Esophagus mucosa (tissue), 1 donor: ENCODE data around the gene PUM2. TPM values are rescaled to one million over a fixed set of nuclear protein-coding genes. Genes with fewer than 3 reads are reported as not detected.
A peak's percentile ranks its signal among the peaks of the same experiment; 100 is the strongest.
"Not testable (repeated sequence)": the region's sequence is repeated elsewhere in the genome, so short reads cannot be mapped to it uniquely, and the experiment has no call there.

ENCODE experiments used
- ATAC-seq: fragments of 200-7000 bp; cut with Tn5 transposase; one replicate; pipeline ENCODE4 v1.9.1; 2020
- total RNA-seq: library from RNA; stranded (reverse); gene quantifications from one replicate; pipeline ENCODE4 v1.2.4, GENCODE V29; 2023
- donor health status: DM: yes; HTN: yes; CAD: no.

Gene PUM2
- total RNA-seq, 1 donor from 2014 or later, result 53.6 TPM

- ATAC-seq, result peak; percentile 95
Observed at GRCh38 chr2:20288642-20289340, 61.9 kb downstream of the PUM2 start.

- ATAC-seq, result no peak
Observed at GRCh38 chr2:20282916-20283592, 67.6 kb downstream of the PUM2 start.

GRCh38 chr2:20281876-20282275, 68.8 kb downstream of the PUM2 start:
- ATAC-seq, result no peak

- no peak for ATAC-seq
Observed at GRCh38 chr2:20273042-20273441, 77.6 kb downstream of the PUM2 start.

- ATAC-seq, result not testable (repeated sequence)
Observed at GRCh38 chr2:20268317-20268716, 82.3 kb downstream of the PUM2 start.

GRCh38 chr2:20267529-20267928, 83.1 kb downstream of the PUM2 start:
- ATAC-seq, result no peak

- ATAC-seq, result no peak
Observed at GRCh38 chr2:20264629-20265028, 86.0 kb downstream of the PUM2 start.

- ATAC-seq, result no peak
Observed at GRCh38 chr2:20257411-20257810, 93.2 kb downstream of the PUM2 start.

- no peak for ATAC-seq
Observed at GRCh38 chr2:20254731-20255130, 95.9 kb downstream of the PUM2 start.

- ATAC-seq, result no peak
Observed at GRCh38 chr2:20250436-20250835, 100.2 kb downstream of the PUM2 start.

- ATAC-seq, result no peak
Observed at GRCh38 chr2:20249170-20249569, 101.5 kb downstream of the PUM2 start.

GRCh38 chr2:20247084-20247483, 103.6 kb downstream of the PUM2 start:
- no peak for ATAC-seq

GRCh38 chr2:20243637-20244036, 107.0 kb downstream of the PUM2 start:
- ATAC-seq, result not testable (repeated sequence)

GRCh38 chr2:20242727-20243377, 107.8 kb downstream of the PUM2 start:
- peak; percentile 52 for ATAC-seq

GRCh38 chr2:20241973-20242726, 108.5 kb downstream of the PUM2 start:
- peak; percentile 32 for ATAC-seq

GRCh38 chr2:20240291-20240690, 110.4 kb downstream of the PUM2 start:
- ATAC-seq, result not testable (repeated sequence)

- ATAC-seq, result peak; percentile 73
Observed at GRCh38 chr2:20236496-20236895, 114.1 kb downstream of the PUM2 start.

- peak; percentile 83 for ATAC-seq
Observed at GRCh38 chr2:20235655-20236305, 114.9 kb downstream of the PUM2 start.

GRCh38 chr2:20234597-20234996, 116.0 kb downstream of the PUM2 start:
- ATAC-seq, result not testable (repeated sequence)

- ATAC-seq, result peak; percentile 79
Observed at GRCh38 chr2:20232837-20233207, 117.8 kb downstream of the PUM2 start.

GRCh38 chr2:20231598-20232026, 119.0 kb downstream of the PUM2 start:
- ATAC-seq, result peak; percentile 87

GRCh38 chr2:20231159-20231558, 119.5 kb downstream of the PUM2 start:
- no peak for ATAC-seq

- ATAC-seq, result no peak
Observed at GRCh38 chr2:20230114-20230425, 120.6 kb downstream of the PUM2 start.
